ENCODE data around the gene FZR1.

GRCh38 chr19:3509566-3509989 lies 3.5 kb downstream of the FZR1 start:
- TF ChIP-seq EZH2 (IDR thresholded peaks at IDR 0.05; ENCODE audit: insufficient read depth, poor library complexity, severe bottlenecking), result no peak
- no peak for TF ChIP-seq EZH2phosphoT487 (IDR thresholded peaks at IDR 0.05; ENCODE audit: insufficient read depth, low read depth)
